HG02884 (cell line): ENCODE results near the gene NEK1.
A peak's percentile ranks its signal among the peaks of the same experiment; 100 is the strongest.

ENCODE experiments used
- ATAC-seq: cut with Tn5 transposase; IDR thresholded peaks from one replicate; pipeline ENCODE4 v1.9.1; 2021; ENCODE audit warnings: mild to moderate bottlenecking, moderate library complexity; ENCODE audit not compliant: unreplicated experiment

NEK1 gene, protein sequence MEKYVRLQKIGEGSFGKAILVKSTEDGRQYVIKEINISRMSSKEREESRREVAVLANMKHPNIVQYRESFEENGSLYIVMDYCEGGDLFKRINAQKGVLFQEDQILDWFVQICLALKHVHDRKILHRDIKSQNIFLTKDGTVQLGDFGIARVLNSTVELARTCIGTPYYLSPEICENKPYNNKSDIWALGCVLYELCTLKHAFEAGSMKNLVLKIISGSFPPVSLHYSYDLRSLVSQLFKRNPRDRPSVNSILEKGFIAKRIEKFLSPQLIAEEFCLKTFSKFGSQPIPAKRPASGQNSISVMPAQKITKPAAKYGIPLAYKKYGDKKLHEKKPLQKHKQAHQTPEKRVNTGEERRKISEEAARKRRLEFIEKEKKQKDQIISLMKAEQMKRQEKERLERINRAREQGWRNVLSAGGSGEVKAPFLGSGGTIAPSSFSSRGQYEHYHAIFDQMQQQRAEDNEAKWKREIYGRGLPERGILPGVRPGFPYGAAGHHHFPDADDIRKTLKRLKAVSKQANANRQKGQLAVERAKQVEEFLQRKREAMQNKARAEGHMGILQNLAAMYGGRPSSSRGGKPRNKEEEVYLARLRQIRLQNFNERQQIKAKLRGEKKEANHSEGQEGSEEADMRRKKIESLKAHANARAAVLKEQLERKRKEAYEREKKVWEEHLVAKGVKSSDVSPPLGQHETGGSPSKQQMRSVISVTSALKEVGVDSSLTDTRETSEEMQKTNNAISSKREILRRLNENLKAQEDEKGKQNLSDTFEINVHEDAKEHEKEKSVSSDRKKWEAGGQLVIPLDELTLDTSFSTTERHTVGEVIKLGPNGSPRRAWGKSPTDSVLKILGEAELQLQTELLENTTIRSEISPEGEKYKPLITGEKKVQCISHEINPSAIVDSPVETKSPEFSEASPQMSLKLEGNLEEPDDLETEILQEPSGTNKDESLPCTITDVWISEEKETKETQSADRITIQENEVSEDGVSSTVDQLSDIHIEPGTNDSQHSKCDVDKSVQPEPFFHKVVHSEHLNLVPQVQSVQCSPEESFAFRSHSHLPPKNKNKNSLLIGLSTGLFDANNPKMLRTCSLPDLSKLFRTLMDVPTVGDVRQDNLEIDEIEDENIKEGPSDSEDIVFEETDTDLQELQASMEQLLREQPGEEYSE (N-terminal part only)

DNA sequence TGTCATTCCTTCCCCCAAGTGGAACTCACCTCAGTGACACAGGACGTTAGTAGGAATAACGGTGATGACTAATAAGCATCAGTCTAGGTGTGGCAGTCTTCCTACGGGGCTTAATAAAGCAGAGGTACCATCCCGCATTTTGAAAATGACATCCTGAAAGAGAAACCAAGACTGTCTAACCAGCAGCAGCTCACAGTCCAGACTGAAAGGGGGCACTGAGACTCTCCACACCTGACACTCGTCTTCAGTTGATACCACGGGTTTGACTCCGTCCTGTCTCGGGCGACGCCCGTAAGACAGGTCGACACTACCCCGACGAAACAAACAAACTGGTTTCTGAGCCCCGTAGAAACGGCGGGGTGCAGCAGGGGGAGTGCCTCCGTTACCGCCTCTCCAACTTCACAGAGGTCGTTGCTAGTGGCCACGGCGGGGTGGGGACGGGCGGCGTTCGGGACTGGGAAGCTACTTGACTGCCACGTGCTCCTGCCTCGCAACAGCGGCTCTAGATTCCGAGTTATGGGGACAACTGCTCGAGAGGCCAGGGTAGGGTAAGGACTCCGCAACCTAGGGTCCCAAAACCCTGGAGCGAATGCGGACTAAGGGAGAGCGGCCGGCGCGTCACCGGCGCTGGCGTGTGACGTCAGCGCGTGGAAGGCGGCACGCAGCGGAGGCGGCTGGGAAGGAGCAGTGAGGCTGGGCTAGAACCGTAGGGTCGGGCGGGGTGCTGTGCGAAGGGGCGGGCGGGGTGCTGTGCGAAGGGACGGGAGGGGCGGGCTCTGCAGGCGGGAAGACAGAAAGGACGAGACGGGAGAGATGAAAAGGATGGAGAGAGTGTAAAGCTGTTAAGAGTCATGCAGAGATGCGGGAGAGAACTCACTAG, at the start of gene NEK1:
TSS of gene NEK1 (minus strand) at position 593 of the 880 bp plus-strand sequence. CDS start 9,953 bp downstream, outside the sequence.
- ATAC-seq = peak; percentile 88

DNA sequence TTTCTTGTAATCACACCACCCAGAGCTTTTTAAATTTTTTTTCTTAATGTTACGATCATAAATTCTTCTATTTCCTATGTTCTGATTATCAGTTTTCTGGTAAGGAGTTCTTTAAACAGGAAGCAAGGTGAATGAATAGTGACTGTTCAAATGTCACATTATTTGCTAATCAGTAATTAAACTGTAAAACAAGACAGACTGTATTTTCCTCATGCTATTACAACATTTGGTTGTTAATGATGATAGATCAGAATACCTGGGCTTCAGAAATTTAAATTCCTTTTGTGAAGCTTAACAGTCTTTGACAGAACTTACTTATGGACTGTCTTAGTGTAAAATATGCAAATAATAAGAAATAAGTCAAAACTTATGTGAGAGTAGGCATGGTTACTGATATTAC, 49.4 kb upstream of the NEK1 start:
- no peak for ATAC-seq

- ATAC-seq = no peak
Measured at GRCh38 chr4:169660929-169661328, 48.5 kb upstream of the NEK1 start.

DNA sequence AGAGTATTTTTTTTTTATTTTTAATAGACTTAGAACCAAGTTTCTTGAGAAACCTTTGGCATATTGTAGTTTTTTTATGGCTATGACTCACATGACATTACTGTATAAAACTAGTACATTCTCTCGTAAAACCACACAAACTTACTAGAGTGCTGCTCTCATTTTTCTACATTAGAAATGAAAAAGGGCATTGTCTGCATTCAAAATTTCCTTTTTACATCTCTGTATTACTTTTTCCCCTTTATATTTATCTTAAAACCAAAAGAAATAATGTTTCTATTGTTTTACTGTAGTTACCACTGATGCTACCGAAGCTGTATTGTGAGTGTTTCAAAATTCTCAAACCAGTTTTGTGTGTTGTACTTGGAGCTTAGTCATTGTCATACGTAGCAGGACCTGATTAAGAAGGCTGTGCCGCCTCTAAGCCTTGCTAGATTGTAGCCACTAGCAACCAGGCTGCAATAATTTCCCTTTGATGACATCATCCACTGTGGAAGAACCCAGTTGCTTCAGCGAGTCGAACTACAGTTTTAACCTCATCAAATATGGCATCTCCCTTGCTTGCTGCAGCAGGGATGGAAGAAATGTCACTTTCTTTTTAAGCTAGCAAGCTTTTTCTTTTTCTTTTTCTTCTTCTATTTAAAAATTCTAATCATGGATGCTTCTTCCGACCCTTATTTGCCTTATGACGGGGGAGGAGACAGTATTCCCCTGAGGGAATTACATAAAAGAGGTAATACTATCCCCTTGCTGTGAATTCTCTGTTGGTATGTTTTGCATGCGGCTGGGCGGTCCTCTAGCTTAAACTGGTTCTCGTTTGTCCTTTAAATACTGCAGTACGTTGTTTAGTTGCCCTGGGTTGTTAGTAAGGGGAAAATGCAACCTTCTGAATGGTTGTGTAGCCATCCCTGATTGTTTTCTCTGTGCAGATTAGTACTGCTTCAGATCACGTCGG, 47.6 kb upstream of the NEK1 start:
- ATAC-seq = peak; percentile 98

DNA sequence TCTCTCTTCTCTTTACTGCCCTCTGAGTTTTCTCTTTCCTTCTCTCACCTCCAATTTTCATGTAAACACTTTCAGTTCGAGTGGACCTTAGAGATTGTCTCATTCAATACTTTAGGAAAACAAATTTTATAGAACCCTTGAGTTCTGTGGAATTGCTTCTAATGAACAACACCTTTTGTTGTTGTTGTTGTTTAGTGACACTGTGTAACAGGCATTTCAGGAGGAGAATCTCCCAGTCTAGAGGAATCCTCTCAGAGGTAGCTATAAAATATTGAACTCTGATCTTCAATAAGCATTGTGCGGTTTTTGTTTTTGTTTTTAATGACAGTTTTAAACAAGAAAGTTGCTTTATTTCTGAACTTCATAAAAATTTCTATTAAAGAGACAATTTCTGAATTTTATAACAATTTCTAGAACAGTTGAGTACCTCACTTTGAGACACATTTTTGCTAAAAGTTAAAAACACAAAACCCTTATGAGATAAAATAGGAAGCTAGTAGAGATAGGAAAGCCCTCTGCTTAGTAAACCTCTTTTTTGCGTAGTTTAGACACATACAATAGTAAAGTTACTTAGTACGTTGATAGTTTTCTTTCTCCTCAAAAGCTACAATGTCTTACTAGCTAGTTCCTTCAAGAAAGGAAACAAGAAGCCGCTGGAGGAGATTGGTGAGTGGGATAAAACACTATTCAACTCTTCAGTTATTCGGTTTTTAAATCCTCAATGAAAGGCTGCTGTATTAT, 46.8 kb upstream of the NEK1 start:
- ATAC-seq = no peak

DNA sequence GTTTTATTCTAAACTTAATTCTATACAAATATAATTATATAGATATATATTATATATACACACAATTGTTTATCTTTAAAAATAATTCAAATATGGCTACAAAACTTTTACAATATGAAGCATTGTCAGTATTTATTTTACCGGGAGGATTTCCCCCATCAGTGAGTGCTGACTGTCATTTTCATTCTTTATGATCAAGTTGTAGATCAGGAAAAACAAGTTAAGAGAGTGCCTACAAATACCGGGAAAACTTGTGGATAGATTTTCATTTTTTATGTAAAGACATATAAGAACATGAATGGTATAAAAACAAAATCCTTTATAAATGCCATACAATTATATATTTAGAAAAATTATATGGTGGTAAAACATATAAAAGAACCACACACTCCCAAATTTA, 45.8 kb upstream of the NEK1 start:
- no peak for ATAC-seq

GRCh38 chr4:169657470-169658107, 45.2 kb upstream of the NEK1 start:
- no peak for ATAC-seq

- no peak for ATAC-seq
Measured at GRCh38 chr4:169655401-169655800, 43.0 kb upstream of the NEK1 start.

DNA sequence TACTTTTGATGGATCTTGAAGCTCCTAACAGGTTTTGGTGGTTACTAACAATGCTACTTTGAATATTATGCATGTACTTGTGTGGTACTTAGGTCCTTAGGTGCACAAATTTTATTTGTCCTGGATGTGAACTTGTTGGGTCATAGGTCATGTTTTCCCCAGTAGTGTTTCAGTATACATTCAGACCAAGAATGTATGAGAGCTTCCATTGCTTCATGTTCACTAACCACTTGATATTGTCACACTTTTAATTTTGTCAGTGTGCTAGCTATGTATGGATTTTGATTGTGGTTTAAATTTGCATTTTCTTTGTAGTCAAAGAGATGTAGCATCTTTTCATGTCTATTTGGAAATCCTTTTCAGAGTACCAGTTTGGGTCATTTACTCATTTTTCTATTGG, 40.2 kb upstream of the NEK1 start:
- no peak for ATAC-seq

- no peak for ATAC-seq
Measured at GRCh38 chr4:169650227-169650936, 38.0 kb upstream of the NEK1 start.

DNA sequence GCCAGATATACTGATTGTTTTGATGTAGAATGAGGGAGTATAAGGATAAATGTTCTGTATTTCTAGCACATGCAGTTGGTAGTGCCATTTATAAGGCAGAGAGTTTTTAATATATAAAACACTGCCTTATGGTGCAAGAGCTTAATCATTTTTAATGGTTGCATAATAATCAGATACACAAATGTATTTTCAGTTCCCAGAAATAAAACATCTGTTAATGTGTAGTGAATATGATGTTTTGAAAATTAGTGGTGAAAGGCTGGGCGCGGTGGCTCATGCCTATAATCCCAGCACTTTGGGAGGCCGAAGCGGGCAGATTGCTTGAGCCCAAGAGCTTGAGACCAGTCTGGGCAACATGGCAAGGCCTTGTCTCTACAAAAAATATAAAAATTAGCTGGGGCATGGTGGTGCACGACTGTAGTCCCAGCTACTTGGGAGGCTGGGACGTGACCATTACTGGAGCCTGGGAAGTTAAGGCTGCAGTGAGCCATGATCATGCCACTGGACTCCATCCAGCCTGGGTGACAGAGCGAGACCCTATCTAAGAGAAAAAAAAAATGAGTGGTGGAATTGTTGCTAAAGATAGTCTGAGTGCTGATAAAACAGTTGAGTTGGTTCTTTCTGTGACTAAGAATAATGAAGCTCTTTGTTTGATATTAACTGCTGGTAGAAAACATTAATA, 37.3 kb upstream of the NEK1 start:
- no peak for ATAC-seq

DNA sequence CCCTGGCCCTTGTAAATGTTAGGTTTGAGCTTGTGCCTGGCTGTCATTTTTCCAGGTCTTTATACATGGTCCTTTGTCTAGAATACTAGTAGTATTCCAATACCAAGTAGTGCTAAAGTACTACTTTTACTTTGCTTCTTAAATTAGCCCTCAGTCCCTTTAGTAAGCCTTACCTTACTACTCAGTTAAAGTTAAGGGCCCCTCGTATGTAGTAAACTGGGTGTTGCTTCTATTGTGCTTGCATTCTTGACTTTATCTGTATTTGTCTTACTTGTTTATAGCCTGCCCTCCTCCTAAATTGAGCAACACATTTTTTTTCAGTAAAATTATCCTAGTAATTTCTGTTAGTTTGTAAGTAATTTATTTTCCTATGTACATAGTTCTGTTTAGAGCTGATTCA, 33.2 kb upstream of the NEK1 start:
- ATAC-seq = no peak

DNA sequence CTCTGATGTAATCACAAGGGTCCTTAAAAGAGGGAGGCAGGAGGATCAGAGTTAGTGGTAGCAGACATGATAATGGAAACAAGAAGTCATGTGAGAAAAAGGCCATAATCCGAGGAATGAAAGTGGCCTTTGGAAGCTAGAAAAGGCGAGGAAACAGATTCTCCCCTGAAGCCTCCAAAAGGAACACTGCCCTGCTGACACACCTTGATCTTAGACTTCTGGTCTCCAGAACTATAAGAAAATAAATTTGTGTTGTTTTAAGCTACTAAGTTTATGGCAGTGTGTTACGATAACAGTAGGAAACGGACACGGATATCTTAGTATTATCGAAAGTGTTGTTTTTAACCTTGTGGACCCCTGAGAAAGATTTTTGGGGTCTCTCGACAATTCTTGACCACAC, 32.4 kb upstream of the NEK1 start:
- ATAC-seq = no peak

DNA sequence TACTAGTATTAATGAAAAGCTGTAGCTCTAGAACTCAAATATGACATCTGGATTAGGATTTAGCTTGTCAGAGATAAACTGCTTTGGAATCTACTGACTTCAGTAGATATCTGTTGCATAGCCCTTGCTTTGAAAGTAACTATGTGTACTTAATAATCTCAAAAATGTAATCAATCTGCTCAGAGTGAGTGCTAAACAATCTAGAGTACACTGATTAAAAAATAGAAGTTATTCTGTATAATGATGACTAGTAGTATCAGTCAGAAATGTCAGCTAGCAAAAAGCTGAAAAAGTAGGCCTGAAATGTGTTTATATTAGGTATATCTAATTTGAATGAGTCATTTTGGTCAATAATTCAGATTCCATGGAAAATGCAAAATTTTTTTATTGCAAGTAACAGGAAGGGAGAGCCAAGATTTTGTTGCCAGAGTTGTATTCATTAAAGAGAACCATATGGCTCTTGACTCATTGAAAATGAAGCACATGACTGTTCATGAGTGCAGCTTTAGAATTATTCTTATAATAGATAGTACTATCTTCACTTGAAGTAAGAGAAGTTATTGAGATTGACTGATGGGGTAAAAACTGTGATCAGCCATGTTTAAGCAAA, 28.0 kb upstream of the NEK1 start:
- no peak for ATAC-seq

DNA sequence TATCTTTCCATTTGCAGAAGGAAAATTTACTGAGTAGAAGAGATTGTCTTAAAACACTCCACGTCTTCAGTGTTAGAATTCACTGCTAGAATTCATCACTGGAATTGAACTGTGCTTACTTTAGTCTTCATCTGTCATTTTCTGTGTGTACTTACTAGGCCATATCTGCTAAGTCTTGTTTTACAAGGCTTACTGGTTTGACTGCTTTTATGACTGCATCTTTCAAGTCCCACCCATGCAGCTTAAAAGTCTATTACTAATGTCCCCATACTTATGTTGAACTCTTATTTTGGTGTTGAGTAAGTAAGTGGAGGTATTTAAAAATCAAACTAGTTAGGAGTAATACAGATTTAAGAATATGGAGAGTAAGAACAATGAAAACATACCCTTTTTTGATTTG, 22.6 kb upstream of the NEK1 start:
- ATAC-seq = no peak

DNA sequence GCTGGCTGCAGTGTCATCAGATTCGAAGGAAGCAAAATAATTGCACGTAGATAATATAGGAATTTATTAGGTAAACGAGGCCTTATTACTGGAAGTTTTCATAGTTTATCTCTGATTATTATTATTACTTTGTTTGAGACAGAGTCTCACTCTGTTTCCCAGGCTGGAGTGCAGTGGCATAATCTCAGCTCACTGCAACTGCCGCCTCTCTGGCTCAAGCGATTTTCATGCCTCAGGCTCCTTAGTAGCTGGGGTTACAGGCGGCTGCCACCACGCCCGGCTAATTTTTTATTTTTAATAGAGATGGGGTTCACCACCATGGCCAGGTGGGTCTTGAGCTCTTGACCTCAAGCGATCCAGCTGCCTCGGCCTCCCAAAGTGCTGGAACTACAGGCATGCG, 20.5 kb upstream of the NEK1 start:
- ATAC-seq = no peak

GRCh38 chr4:169630069-169630468, 17.7 kb upstream of the NEK1 start:
- ATAC-seq = no peak
